GM18909 (cell line): ENCODE data around the gene LDLRAD3.

Experiments
- ATAC-seq: cut with Tn5 transposase; IDR thresholded peaks from one replicate; pipeline ENCODE4 v1.9.1; 2021; ENCODE audit warnings: mild to moderate bottlenecking; ENCODE audit not compliant: unreplicated experiment, poor library complexity

The LDLRAD3 gene

GRCh38 chr11:36149538-36150242 is 205.8 kb downstream of the LDLRAD3 start:
- ATAC-seq: peak; percentile 90

- ATAC-seq: no peak
These were observed 207.1 kb downstream of the LDLRAD3 start for GRCh38 chr11:36150986-36151385.

- no peak for ATAC-seq
These were observed 208.2 kb downstream of the LDLRAD3 start for GRCh38 chr11:36151933-36152580.

- no peak for ATAC-seq
These were observed 209.7 kb downstream of the LDLRAD3 start for GRCh38 chr11:36153551-36153950.

GRCh38 chr11:36155124-36155561 is 211.3 kb downstream of the LDLRAD3 start:
- ATAC-seq: no peak

GRCh38 chr11:36155770-36156160 is 211.9 kb downstream of the LDLRAD3 start:
- ATAC-seq: no peak

GRCh38 chr11:36156161-36156816 is 212.4 kb downstream of the LDLRAD3 start:
- no peak for ATAC-seq

GRCh38 chr11:36156817-36157519 is 213.1 kb downstream of the LDLRAD3 start:
- no peak for ATAC-seq

- ATAC-seq: no peak
These were observed 216.2 kb downstream of the LDLRAD3 start for GRCh38 chr11:36160091-36160490.

- no peak for ATAC-seq
These were observed 217.7 kb downstream of the LDLRAD3 start for GRCh38 chr11:36161572-36161971.

GRCh38 chr11:36162006-36162882 is 218.4 kb downstream of the LDLRAD3 start:
- ATAC-seq: no peak

GRCh38 chr11:36162883-36163434 is 219.1 kb downstream of the LDLRAD3 start:
- no peak for ATAC-seq

GRCh38 chr11:36164506-36165250 is 220.8 kb downstream of the LDLRAD3 start:
- no peak for ATAC-seq

- no peak for ATAC-seq
These were observed 221.9 kb downstream of the LDLRAD3 start for GRCh38 chr11:36165621-36166397.

- ATAC-seq: no peak
These were observed 223.2 kb downstream of the LDLRAD3 start for GRCh38 chr11:36167073-36167472.

- ATAC-seq: no peak
These were observed 223.9 kb downstream of the LDLRAD3 start for GRCh38 chr11:36167729-36168128.

- no peak for ATAC-seq
These were observed 234.0 kb downstream of the LDLRAD3 start for GRCh38 chr11:36177836-36178235.
